GM18498 (cell line): ENCODE measurements around the gene GSTT2B.
"Not testable (repeated sequence)": the region's sequence is repeated elsewhere in the genome, so short reads cannot be mapped to it uniquely, and the experiment has no call there.

Experiments used
- ATAC-seq: cut with Tn5 transposase; IDR thresholded peaks from one replicate; pipeline ENCODE4 v1.9.1; 2021; ENCODE audit warnings: mild to moderate bottlenecking, moderate library complexity; ENCODE audit not compliant: unreplicated experiment

GSTT2B gene

DNA sequence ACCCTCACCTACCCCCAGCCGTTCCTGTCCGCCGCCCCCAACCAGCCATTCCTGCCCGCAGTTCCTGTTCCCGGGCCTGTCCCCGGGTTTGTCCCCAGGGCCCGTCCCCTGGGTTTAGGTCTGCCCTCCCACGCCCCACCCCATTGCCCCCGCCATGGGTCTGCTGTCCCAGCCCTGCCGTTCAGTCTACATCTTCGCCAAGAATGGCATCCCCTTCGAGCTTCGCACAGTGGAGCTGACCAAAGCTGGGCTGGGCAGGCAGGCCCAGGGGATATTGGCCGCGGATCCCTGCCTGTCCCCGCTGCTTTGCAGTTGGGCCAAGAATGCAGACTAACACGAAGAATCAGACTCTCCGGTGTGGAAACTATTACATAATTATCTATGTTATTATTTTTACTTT lies 11.2 kb downstream of the GSTT2B start:
- not testable (repeated sequence) for ATAC-seq

DNA sequence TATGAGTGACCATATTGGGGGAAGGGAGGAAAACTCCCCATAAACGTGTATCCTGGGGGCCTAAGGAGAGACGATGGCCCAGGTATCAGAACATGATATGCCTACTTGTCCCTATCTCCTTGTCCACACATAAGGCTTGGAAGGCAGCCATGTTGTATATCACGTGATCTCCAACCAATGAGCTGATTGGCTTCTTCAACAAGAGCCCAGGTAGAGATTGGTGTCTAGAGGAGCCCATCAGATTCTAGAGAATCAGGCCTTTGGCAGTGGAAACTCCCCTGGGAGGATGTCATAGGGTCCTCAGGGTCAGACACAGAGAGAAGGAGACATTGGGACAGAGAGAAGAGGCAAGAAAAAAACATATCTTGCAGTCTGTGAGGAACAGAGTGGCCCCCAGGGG lies 13.6 kb downstream of the GSTT2B start:
- ATAC-seq = not testable (repeated sequence)

DNA sequence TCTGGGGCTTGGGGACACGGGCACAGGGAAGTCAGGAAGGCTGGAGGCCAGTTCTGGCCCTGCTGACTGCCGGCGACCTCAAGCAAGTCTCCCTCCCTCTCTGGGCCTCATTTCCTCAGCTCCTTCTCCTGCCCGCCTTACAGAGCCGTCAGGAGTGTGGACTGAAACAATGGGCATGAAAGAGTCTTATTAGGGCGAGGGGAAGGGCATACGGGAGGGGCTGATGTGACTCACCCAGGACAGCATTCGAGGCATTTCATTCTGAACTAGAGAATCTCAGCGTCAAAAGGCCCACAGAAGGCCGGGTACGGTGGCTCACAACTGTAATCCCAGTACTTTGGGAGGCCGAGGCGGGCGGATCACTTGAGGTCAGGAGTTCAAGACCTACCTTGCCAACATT lies 20.8 kb downstream of the GSTT2B start:
- not testable (repeated sequence) for ATAC-seq

DNA sequence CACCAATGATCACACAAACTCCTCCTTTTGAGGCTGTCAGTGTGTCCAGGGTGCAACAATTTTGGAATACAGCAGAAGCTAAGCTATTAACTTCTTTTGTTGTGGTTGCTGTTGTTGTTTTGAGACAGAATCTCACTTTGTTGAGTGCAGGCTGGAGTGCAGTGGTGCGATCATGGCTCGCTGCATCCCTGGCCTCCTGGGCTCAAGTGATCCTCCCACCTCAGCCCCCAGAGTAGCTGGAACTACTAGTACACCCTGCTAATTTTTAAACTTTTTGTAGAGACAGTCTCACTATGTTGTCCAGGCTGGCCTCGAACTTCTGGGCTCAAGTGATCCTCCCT lies 22.0 kb downstream of the GSTT2B start:
- ATAC-seq = no peak

DNA sequence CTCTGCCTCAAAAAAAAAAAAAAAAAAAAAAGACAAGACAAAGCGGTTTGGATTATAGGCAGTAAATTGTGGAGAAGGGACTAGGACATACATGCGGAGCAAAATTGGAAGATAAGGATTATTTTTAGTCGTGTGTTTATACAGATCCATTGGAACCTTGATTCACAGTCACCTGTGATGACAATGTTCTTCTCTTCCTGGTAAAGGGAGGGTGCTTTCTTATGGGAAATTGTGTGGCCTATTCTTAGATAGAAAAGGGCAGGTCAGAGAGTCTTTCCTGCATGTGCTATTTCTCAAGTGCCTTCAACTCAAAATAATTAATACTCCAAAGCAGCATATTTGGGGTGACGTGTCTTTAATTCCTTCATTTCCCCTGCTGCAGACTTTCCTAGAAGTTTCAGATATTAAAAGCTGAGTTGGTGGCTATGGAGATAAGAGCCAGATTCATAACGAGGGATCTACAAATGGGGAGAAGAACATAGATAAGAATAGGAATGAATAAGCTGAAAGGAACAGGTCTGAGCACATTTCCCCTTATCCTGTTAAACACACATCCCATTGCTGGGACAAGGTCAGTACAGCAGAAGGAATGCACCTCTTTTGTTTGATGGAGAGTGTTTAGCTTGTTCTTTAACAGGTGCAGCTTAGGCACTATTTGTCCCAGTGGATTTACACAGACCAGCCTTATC lies 22.5 kb downstream of the GSTT2B start:
- no peak for ATAC-seq

DNA sequence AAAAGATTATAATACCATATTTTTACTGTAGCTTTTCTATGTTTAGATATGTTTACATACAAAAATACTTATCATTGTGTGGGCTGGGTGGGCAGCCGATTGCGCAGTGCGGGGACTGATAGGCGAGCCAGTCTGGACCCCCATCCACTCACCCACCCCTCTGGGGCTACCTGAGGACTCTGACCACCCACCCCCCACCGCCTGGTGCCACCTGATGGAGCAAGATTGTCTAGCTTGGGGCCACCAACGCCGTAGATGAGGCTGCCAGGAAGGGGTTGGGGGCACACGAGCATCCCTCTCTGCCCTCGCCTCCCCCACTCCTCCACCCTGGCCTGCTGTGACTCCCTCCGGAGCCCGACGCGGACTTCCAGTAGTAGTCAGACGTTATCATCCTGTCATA lies 34.4 kb downstream of the GSTT2B start:
- ATAC-seq = no peak

DNA sequence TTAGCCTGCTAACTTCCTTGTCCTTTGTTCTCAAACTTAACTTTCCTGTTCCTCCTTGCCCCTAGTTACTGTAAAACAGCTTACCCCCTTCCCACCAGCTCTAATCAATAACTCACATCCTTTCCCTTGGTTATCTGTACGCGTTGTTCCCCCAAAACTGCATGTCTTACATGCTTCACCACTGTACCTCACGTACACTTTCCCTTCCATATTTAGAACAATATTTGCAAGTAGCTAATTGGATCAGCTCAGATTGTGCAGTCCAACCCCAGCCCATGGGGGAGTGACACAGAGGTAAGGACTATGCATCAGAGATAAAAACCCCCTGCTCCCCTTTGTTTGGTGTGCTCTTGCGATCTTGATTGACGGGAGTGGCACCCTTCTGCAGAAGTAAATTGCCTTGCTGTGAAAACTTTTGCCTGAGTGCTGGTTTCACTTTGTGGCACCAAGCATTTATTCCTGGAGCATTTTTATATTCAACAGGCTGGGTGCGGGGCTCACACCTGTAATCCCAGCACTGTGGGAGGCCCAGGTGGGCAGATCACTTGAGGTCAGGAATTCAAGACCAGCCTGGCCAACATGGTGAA lies 35.9 kb downstream of the GSTT2B start:
- no peak for ATAC-seq

DNA sequence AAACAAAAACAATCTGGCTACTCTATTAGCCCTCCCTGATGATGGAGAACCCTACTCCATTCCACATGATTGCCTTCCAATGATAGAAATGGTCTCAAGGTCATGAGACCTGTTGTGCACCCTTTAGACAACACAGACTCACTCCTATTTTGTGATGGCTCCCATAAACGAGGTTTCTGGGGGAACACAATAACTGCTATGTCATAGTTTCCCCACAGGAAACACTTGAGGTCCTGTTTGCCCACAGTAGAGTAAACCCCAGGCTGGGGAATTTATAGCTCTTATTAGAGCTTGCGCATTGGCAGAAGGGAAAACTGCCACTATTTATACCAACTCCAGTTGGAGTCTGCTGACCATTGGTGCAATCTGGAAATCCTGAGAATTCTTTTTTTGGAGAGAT lies 38.1 kb downstream of the GSTT2B start:
- no peak for ATAC-seq

DNA sequence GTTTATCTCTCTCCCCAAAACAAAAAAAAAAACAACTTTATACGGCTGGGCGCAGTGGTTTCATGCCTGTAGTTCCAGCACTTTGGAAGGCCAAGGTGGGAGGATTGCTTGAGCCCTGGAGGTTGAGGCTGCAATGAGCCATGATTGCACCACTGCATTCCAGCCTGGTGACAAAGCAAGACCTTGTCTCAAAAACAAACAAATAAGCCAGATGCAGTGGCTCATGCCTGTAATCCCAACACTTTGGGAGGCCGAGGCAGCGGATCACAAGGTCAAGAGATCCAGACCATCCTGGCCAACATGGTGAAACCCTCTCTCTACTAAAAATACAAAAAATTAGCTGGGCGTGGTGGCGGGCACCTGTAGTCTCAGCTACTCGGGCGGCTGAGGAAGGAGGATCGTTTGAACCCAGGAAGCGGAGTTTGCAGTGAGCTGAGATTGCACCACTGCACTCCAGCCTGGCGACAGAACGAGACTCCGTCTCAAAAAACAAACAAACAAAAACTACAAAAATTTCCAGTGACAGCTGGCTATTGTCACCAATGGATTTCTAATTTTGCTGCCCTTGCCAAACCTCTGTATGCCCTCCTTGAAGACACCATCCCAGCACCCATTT lies 39.3 kb downstream of the GSTT2B start:
- ATAC-seq = not testable (repeated sequence)

DNA sequence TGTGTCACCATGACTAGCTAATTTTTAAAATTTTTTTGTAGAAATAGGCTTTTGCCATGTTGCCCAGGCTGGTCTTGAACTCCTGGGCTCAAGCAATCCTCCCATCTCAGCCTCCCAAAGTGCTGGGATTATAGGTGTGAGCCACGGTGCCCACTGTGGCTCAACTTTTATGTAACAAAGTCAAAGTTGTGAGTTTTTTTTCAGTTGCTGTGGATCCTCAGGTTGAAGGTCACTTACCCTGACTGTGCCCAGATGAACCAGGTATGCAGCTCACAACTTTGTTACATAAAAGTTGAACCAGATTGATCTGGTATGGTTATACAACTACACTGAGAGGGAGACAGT lies 40.8 kb downstream of the GSTT2B start:
- ATAC-seq = not testable (repeated sequence)

DNA sequence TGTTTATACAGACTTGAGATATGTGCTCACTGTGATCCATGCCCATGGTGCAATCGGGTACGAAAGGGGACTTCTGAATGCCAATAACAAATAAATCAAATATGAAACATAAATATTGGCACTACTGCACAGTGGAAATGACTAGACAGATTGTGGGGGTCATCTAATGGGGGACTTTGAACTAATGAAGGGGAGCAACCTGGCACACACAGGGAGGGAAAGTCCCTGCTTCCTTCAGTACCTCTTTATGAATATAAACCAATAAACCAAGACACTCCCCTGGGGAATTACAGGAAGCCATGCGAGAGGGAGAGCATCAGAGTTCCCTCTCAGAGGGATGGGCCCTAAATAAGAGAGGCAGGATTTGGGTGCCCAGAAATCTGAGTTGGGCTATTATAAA lies 45.7 kb downstream of the GSTT2B start:
- no peak for ATAC-seq

DNA sequence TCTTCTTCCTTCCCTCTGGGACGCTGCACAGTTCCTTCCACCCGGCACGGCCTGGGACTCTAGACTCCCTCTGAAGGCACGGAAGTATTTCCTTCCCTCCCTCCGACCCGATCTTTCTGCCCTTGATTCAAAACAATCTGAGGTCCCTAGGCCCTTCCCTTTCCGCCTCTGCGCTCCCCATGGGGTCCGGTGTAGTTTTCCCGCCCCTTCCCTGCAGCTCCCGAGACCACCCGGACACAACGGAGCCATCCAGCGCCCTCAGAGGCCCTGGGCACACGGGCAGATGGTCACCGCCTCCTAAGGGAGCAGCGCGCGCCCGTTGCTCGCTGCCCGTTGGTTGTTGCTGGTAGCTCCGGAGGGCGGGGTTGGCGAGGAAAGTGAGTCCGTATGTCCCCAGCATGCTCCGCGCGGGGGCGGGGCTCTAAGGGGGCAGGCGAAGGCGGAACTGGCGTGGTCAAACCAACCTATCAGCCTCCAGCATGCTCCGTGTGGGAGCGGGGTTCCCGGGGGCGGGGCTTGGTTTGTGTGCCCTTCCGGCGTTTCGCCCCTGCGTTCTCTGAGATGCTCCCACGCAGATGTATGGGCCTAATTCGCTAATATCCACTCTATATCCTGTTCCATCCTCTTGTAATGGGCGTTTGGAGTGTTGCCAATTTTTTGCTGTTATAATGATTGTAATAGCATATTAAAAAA lies 47.2 kb downstream of the GSTT2B start:
- ATAC-seq = peak; percentile 96

DNA sequence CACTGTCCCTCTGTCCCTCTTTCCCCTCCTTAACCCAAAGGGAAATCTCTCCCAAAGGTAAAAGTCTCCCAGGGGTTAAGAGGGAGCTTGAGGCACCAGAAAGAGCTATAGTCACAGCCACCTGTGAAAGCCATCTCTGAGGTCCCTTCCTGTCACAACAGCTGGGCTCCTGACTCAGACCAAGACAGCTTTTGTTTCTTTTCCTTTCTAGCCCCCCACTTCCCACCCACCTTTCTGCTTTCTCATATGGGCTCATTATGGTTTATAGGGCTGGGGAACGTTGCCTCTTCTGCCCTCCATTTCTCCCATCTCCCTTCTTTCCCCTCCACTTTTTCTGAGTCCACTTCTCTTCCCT lies 47.7 kb downstream of the GSTT2B start:
- peak; percentile 10 for ATAC-seq

DNA sequence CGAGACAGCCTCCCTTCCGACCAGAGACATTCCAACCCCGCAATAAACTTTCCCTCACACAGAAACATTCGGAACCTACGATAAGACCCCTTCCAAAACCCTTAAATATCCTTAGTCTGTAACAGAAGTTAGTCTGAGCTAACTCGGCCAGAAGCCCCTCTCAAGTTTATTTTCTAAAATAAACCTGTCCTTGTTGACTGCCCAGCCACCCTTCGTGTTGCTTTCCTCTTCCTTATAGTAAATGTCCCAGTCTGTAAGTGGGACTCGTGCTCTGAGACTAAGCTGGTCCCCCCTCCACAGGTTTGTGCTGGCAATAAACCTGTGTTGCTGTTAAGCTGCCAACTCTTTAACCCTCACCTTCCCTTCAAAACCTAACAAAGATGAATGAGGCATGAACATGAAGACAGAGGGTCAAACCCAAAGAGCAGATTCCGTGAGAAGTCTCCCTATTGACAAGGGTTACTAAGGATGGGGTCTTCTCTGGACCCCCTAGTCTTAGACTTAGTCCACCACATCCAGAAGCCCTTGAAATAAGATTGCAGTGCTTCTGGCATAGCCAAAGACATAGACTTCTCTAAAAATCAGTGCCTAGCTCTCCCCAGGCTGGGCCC lies 48.6 kb downstream of the GSTT2B start:
- ATAC-seq = no peak

DNA sequence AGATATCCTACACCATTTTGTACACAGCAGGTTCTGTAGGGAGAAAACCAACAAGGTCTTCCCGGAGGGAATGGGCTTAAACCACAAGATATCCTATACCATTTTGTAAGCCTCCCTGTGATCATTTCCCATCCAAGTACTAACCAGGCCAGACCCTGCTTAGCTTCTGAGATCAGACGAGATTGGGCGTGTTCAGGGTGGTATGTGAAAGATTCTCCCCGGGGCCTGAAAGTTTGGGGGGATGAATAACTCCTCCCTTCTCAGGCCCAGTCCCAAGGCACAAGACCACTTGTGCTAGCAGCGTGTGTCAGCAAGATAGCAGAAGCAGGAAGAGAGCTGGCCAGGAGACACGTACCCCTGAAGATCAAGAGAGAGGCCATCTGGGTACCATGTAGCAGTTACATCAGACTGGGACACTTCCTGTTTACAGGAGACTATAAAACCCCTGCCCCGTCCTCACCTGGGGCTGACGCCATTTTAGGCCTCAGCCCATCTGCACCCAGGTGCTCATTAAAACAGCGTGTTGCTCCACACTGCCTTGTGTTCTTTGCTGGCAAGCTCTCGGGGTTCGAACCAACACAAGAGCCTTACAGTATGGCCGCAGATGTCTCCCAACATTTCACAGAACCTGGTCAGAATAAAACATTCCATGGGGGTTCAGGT lies 49.5 kb downstream of the GSTT2B start:
- no peak for ATAC-seq

DNA sequence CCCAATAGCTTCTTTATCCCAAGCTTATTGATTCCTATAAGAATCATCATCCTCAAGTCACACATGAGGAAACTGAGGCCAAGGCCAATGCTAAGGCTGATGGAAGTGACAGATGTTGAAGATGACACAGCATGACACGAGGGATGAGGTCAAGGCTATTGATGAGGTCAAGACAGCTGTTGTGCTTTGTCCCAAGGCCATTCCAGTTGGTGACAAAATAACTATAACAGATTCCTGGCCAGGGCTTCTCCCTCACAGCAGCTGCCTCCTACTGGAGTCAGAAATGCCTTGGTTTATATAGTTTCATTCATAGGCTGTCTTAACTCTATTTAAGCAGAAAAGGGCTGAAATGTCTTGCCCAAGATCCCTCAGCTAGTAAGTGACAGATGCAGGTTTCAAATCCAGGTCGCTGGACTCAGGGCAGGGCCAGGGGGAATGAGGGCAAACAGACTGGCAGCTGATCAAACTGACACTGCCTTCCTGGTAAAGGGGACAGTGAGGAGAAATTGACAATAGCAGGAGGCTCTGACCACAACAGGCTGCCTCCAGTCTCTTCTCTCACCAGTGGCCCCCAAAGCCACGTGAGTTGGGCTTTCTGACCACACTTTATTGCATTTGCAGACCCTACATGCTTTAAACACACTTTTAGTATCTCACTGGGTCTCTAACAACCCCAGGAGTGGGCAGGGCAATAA lies 50.4 kb downstream of the GSTT2B start:
- no peak for ATAC-seq

DNA sequence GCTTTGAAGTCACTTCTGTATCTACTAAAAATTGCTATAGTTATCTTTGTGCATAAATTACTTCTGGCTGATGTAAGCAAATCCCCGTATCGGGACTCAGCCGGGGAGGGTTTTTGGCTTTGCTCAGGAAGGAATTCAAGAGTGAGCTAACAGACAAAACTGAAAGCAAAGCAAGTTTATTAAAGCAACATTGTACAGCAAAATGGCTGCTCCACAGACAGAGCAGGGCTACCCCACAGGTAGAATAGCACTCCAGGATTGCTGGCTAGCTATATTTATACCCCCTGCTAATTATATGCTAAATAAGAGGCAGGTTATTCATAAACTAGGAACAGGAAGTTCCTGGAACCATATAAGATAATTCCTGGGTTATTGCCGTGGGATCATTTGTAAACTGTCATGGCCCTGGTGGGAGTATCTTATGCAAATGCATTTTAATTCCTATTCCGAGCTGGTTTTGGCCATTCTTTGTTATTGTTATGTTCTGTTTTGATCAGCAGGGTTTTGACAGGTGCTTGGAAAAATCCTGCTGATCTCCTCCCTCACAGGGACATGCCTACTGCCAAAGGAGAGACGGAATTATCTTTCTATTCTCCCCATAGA lies 51.6 kb downstream of the GSTT2B start:
- no peak for ATAC-seq

DNA sequence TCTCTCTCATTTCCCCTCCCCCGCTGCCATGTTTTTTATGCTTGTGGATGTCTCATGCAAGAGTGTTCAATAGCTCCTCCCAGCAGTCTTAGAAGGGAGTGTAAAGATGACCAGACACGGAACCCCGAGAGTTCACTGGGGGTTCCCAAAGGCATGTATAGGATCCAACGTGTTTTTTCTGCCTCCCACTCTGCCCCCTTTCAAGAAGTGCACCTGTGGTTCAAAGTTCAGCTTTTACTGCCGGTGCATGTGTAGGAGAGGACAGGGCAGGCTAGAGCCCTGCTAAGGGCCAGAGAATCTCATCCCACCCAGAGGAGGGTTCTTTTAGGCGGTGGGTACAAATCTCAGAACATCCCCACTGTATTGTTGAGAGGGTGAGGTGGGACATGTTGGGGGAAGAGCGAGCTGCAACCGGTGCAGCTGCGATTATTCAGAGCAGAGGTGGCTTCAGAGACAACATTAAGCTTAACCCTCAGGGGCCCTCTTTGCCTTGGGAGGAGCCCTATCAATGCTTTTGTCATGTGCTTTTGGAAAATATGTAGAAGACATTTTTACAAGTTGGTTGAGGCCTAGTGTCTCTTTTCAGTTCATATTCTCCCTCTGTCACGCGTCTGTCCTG lies 52.3 kb downstream of the GSTT2B start:
- ATAC-seq = no peak

DNA sequence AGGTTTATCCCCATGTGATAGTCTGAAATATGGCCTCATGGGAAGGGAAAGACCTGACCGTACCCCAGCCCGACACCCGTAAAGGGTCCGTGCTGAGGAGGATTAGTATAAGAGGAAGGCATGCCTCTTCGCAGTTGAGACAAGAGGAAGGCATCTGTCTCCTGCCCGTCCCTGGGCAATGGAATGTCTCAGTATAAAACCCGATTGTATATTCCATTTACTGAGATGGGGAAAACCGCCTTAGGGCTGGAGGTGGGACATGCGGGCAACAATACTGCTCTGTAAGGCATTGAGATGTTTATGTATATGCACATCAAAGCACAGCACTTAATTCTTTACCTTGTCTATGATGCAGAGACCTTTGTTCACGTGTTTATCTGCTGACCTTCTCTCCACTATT lies 53.6 kb downstream of the GSTT2B start:
- ATAC-seq = not testable (repeated sequence)
